Hepatocyte (in vitro differentiated cells): ENCODE data around the gene GPR45. TPM values are rescaled to one million over a fixed set of nuclear protein-coding genes. Genes with fewer than 3 reads are reported as not detected.
A peak's percentile ranks its signal among the peaks of the same experiment; 100 is the strongest.

Experiments used
- DNase-seq: peaks from one replicate; pipeline ENCODE4 v3.0.0-alpha.2; 2016; ENCODE audit warnings: low spot score
- H2AFZ ChIP-seq: fragments of 200-600 bp; sonication (generic); 2 replicates; pipeline ENCODE4 v1.6.0; 2016; ENCODE audit warnings: antibody characterized with exemption, mild to moderate bottlenecking
- H3K27ac ChIP-seq: fragments of 200-600 bp; sonication (generic); 2 replicates; pipeline ENCODE4 v1.5.1; 2016; ENCODE audit warnings: mild to moderate bottlenecking
- H3K27me3 ChIP-seq: fragments of 200-600 bp; sonication (generic); 2 replicates; pipeline ENCODE4 v1.6.1; 2016
- H3K36me3 ChIP-seq: fragments of 200-600 bp; sonication (generic); replicated peaks from 2 replicates; pipeline ENCODE4 v1.5.1; 2016; ENCODE audit warnings: low read depth; ENCODE audit not compliant: insufficient read depth
- H3K4me1 ChIP-seq: fragments of 200-600 bp; sonication (generic); 2 replicates; pipeline ENCODE4 v1.5.1; 2016; ENCODE audit warnings: mild to moderate bottlenecking, moderate library complexity; ENCODE audit not compliant: insufficient read depth
- H3K4me2 ChIP-seq: fragments of 200-600 bp; sonication (generic); 2 replicates; pipeline ENCODE4 v1.6.0; 2016
- H3K4me3 ChIP-seq: fragments of 200-600 bp; sonication (generic); 2 replicates; pipeline ENCODE4 v1.5.1; 2016; ENCODE audit warnings: mild to moderate bottlenecking
- H3K79me2 ChIP-seq: fragments of 200-600 bp; sonication (generic); 2 replicates; pipeline ENCODE4 v1.6.0; 2017; ENCODE audit warnings: mild to moderate bottlenecking
- H3K9me2 ChIP-seq: fragments of 200-600 bp; sonication (generic); replicated peaks from 2 replicates; pipeline ENCODE4 v1.6.0; 2017; ENCODE audit warnings: mild to moderate bottlenecking; ENCODE audit not compliant: insufficient read depth
- H3K9me3 ChIP-seq: fragments of 200-600 bp; sonication (generic); 2 replicates; pipeline ENCODE4 v1.5.1; 2016; ENCODE audit warnings: low read depth, mild to moderate bottlenecking
- H4K20me1 ChIP-seq: fragments of 200-600 bp; sonication (generic); 2 replicates; pipeline ENCODE4 v1.6.0; 2016; ENCODE audit warnings: mild to moderate bottlenecking; ENCODE audit not compliant: insufficient read depth, poor library complexity, severe bottlenecking
- EZH2 ChIP-seq: fragments of 200-600 bp; sonication (generic); IDR thresholded peaks from 2 replicates; pipeline ENCODE4 v1.6.1; 2016; ENCODE audit warnings: antibody characterized with exemption, mild to moderate bottlenecking, borderline replicate concordance
- EZH2phosphoT487 ChIP-seq: fragments of 200-600 bp; sonication (generic); IDR thresholded peaks from one replicate; pipeline ENCODE4 v1.6.1; 2018; ENCODE audit warnings: antibody characterized with exemption, mild to moderate bottlenecking, low read depth, moderate library complexity; ENCODE audit not compliant: unreplicated experiment, severe bottlenecking
- WGBS: methylation state at CpG from one replicate; pipeline ENCODE4 v1.1.6; 2016; ENCODE audit warnings: low lambda C conversion rate; ENCODE audit errors: missing lambda C conversion rate; 5-methylcytosine and 5-hydroxymethylcytosine counted together
- polyA plus RNA-seq: library from polyadenylated mRNA; unstranded; fragments of >200 nt; fragmentation: Nextera tagmentation; extraction: Ambion mirVana; gene quantifications from 2 replicates; pipeline ENCODE4 v1.2.1, GENCODE V29; 2016
- total RNA-seq: library from RNA; depleted of rRNA; stranded (reverse); fragments of >200 nt; gene quantifications from 2 replicates; pipeline ENCODE4 v1.2.3, GENCODE V29; 2014
- TF ChIP-seq, protein P1 (sequence below): fragments of 200-600 bp; sonication (generic); IDR thresholded peaks from 2 replicates; pipeline ENCODE4 v1.5.1; 2016; ENCODE audit warnings: antibody characterized with exemption, mild to moderate bottlenecking; ENCODE audit not compliant: poor library complexity

GPR45 gene
- total and polyA plus RNA-seq, 2 experiments from 2014 or later, result not detected

DNA sequence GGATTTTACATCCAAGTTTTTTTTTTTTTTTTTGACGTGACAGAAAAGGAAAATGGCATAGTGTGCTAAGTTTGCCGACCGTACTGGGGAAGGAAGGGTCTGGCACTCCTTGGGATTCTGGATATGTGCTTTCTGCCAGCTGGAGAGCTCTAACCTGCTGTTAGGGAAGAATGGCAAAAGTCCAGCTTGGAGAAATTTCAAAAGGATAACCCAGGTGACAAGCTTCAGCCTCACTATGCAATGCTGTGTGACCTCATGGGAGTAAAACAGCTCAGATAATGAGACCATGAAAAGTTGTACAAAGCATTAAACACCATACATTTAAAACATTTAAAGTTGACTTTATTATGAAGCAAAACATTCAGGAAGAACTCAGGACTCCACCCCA, 10.3 kb upstream of the GPR45 start:
- H2AFZ ChIP-seq, result no peak overlapping the region
- H3K9me3 ChIP-seq, result no peaks in the 10 kb centered on the region
- H3K4me2 ChIP-seq, result no peak overlapping the region
- no peaks in the 10 kb centered on the region for H3K4me1 ChIP-seq
- no peak overlapping the region for H3K4me3 ChIP-seq
- no peak for DNase-seq
- H3K27me3 ChIP-seq, result no peaks in the 10 kb centered on the region
- H3K9me2 ChIP-seq, result no peaks in the 10 kb centered on the region
- H3K27ac ChIP-seq, result no peak overlapping the region
- H3K79me2 ChIP-seq, result no peaks in the 10 kb centered on the region
- no peaks in the 10 kb centered on the region for H4K20me1 ChIP-seq
- TF ChIP-seq, protein P1, sequence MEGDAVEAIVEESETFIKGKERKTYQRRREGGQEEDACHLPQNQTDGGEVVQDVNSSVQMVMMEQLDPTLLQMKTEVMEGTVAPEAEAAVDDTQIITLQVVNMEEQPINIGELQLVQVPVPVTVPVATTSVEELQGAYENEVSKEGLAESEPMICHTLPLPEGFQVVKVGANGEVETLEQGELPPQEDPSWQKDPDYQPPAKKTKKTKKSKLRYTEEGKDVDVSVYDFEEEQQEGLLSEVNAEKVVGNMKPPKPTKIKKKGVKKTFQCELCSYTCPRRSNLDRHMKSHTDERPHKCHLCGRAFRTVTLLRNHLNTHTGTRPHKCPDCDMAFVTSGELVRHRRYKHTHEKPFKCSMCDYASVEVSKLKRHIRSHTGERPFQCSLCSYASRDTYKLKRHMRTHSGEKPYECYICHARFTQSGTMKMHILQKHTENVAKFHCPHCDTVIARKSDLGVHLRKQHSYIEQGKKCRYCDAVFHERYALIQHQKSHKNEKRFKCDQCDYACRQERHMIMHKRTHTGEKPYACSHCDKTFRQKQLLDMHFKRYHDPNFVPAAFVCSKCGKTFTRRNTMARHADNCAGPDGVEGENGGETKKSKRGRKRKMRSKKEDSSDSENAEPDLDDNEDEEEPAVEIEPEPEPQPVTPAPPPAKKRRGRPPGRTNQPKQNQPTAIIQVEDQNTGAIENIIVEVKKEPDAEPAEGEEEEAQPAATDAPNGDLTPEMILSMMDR, result no peak
- TF ChIP-seq EZH2phosphoT487 (no peak), EZH2 (no peak)
- 87% methylated on average over 3 of the region's 3 CpGs for WGBS
- no peaks in the 10 kb centered on the region for H3K36me3 ChIP-seq

DNA sequence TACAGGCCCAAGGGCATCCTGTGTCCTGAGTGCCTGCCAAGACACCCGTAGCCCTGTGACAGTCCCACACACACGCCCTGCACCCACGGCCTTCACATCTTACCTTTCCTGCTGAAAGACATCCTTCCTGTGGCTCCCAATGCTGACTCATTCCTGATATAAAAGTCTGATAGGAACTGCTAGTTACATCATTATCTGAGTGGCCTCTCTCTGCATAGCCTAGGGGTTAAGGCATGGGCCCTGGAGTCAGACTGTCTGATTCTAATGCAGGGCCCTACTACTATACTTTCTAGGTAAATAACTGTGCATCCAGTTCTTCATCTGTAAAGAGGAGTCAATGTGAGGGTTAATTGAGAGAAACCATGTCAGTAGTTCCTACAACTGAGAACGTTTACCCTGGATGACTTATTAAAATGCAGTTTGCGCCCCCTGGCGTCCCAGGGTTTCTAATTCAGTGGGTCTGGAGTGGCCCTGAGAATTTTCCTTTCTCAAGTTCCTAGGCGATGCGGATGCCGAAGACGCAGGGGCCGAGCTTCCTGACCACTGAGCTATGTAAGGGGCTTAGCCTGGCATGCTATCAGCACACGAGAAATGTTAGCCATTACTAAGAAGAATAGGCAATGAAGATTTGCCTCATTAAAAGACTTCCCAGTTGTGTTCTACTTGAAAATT, 6.0 kb upstream of the GPR45 start:
- Histone ChIP-seq H3K4me2 (no peak overlapping the region), H3K27me3 (no peaks in the 10 kb centered on the region), H3K9me2 (no peaks in the 10 kb centered on the region), H2AFZ (no peak overlapping the region), H3K4me3 (no peak overlapping the region), H3K9me3 (no peaks in the 10 kb centered on the region), H3K27ac (no peak overlapping the region), H3K79me2 (no peaks in the 10 kb centered on the region), H3K4me1 (no peaks in the 10 kb centered on the region), H4K20me1 (no peaks in the 10 kb centered on the region), H3K36me3 (no peaks in the 10 kb centered on the region)
- TF ChIP-seq, protein P1, result peak; percentile 83
- TF ChIP-seq EZH2phosphoT487, result no peak
- DNase-seq, result peak; percentile 92
- 18% methylated on average over 12 of the region's 12 CpGs for WGBS

DNA sequence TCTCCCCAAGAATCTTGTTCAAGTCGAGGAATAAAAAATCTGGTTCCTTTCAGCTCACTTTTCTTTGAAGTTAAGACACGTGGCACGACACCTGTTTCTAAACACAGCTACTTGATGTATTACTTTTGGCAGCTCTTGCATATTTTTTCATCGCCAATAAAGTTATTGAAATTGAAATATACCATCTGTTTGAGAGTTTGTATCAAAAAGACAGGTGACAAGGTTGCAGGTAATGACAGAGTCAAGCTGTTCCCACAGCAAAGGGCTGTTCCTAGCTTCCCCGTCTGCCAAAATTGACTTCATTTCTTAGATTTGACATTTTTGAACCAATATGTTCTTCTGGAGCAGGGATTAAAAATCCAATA, 5.5 kb upstream of the GPR45 start:
- no peaks in the 10 kb centered on the region for H3K9me2 ChIP-seq
- no peak overlapping the region for H3K4me2 ChIP-seq
- H3K4me3 ChIP-seq, result no peak overlapping the region

More for the DNA sequence above, 5.5 kb upstream of the GPR45 start:
- no peaks in the 10 kb centered on the region for H3K27me3 ChIP-seq
- H4K20me1 ChIP-seq, result no peaks in the 10 kb centered on the region
- H3K27ac ChIP-seq, result no peak overlapping the region
- no peaks in the 10 kb centered on the region for H3K36me3 ChIP-seq
- no peaks in the 10 kb centered on the region for H3K4me1 ChIP-seq
- WGBS, result 79% methylated on average over 5 of the region's 5 CpGs
- H3K79me2 ChIP-seq, result no peaks in the 10 kb centered on the region
- TF ChIP-seq EZH2phosphoT487 (no peak), EZH2 (no peak)
- TF ChIP-seq, protein P1, result no peak
- DNase-seq, result no peak
- no peak overlapping the region for H2AFZ ChIP-seq
- H3K9me3 ChIP-seq, result no peaks in the 10 kb centered on the region
